CD14-positive monocyte (primary cell): ENCODE data around the gene ALOX5. TPM values are rescaled to one million over a fixed set of nuclear protein-coding genes. Genes with fewer than 3 reads are reported as not detected.

Source experiments
- DNase-seq, 3 donors: peaks; one replicate each; pipeline ENCODE4 v3.0.0-alpha.2; 2011 to 2022
- H2AFZ ChIP-seq: 2 replicates; pipeline ENCODE4 v1.6.0; 2012; ENCODE audit warnings: mild to moderate bottlenecking, low read depth, low read length, inconsistent platforms; ENCODE audit not compliant: insufficient read depth, poor library complexity, severe bottlenecking
- H3K27ac ChIP-seq, 2 donors: 1 replicate in 1 of 2; 2 replicates in 1 of 2; pipeline ENCODE4 v1.5.1; 2012 to 2013; ENCODE audit warnings: low read length in 2 of 2, control low read depth in 1 of 2, inconsistent platforms in 1 of 2, low read depth in 1 of 2, mild to moderate bottlenecking in 1 of 2
- H3K27me3 ChIP-seq, 2 donors: one replicate each; pipeline versions ENCODE4 v1.6.0 to v1.6.1; 2011 to 2013; ENCODE audit warnings: low read length in 2 of 2; ENCODE audit not compliant: control insufficient read depth in 2 of 2, insufficient read depth in 2 of 2
- H3K36me3 ChIP-seq, 2 donors: replicated peaks in 1 of 2; 1 replicate in 1 of 2; 2 replicates in 1 of 2; pipeline versions ENCODE4 v1.5.1 to v1.6.1; 2012 to 2013; ENCODE audit warnings: low read length in 2 of 2, control low read depth in 1 of 2, inconsistent platforms in 1 of 2, mild to moderate bottlenecking in 1 of 2; ENCODE audit not compliant: insufficient read depth in 2 of 2, control insufficient read depth in 1 of 2
- H3K4me1 ChIP-seq, 2 donors: 1 replicate in 1 of 2; 2 replicates in 1 of 2; pipeline versions ENCODE4 v1.5.1 to v1.6.1; 2012 to 2013; ENCODE audit warnings: low read length in 2 of 2, control low read depth in 1 of 2, inconsistent platforms in 1 of 2, mild to moderate bottlenecking in 1 of 2, moderate library complexity in 1 of 2; ENCODE audit not compliant: insufficient read depth in 2 of 2, control insufficient read depth in 1 of 2
- H3K4me2 ChIP-seq: replicated peaks from 2 replicates; pipeline ENCODE3; 2012; ENCODE audit warnings: low read length, moderate library complexity, mild to moderate bottlenecking; ENCODE audit not compliant: poor library complexity, severe bottlenecking; ENCODE audit errors: extremely low read depth
- H3K4me3 ChIP-seq, 3 experiments: fragments of 200-600 bp in 1 of 3; sonication (generic) in 1 of 3; replicated peaks in 1 of 3; 1 replicate in 2 of 3; 2 replicates in 1 of 3; pipeline ENCODE4 v1.5.1; 2011 to 2013; ENCODE audit warnings: low read length in 3 of 3, mild to moderate bottlenecking in 3 of 3, control low read depth in 2 of 3, low read depth in 2 of 3, inconsistent platforms in 1 of 3, moderate library complexity in 1 of 3
- H3K79me2 ChIP-seq: 2 replicates; pipeline ENCODE4 v1.6.0; 2012; ENCODE audit warnings: mild to moderate bottlenecking, control low read depth, inconsistent platforms, low read length, moderate library complexity; ENCODE audit not compliant: insufficient read depth
- H3K9ac ChIP-seq: 2 replicates; pipeline ENCODE4 v1.6.0; 2017; ENCODE audit warnings: low read length, mild to moderate bottlenecking; ENCODE audit not compliant: insufficient read depth, poor library complexity, severe bottlenecking
- H3K9me3 ChIP-seq, 2 donors: replicated peaks in 1 of 2; 1 replicate in 1 of 2; 2 replicates in 1 of 2; pipeline versions ENCODE4 v1.5.1 to v1.6.1; 2012 to 2013; ENCODE audit warnings: low read length in 2 of 2, control low read depth in 1 of 2; ENCODE audit not compliant: control insufficient read depth in 1 of 2, insufficient read depth in 1 of 2
- H4K20me1 ChIP-seq: 2 replicates; pipeline ENCODE4 v1.6.0; 2012; ENCODE audit warnings: mild to moderate bottlenecking, low read length, control low read depth, moderate library complexity; ENCODE audit not compliant: insufficient read depth
- H3K27ac Mint-ChIP-seq, 7 donors: one replicate each; pipeline ENCODE4 v1.8.0; 2020; ENCODE audit warnings: mild to moderate bottlenecking in 7 of 7, mixed read lengths in 7 of 7, moderate library complexity in 6 of 7, inconsistent platforms in 2 of 7
- H3K27me3 Mint-ChIP-seq, 3 donors: one replicate each; pipeline ENCODE4 v1.8.0; 2021 to 2022; ENCODE audit warnings: low read depth in 3 of 3, mild to moderate bottlenecking in 3 of 3, mixed read lengths in 3 of 3, moderate library complexity in 3 of 3, inconsistent platforms in 1 of 3
- H3K36me3 Mint-ChIP-seq, 2 donors: one replicate each; pipeline ENCODE4 v1.8.0; 2020; ENCODE audit warnings: mixed read lengths in 2 of 2, inconsistent platforms in 1 of 2, mild to moderate bottlenecking in 1 of 2
- H3K4me1 Mint-ChIP-seq: one replicate; pipeline ENCODE4 v1.8.0; 2020; ENCODE audit warnings: mild to moderate bottlenecking, mixed read lengths
- H3K4me3 Mint-ChIP-seq, 2 donors: one replicate each; pipeline ENCODE4 v1.8.0; 2020; ENCODE audit warnings: mild to moderate bottlenecking in 2 of 2, mixed read lengths in 2 of 2, moderate library complexity in 1 of 2
- H3K9me3 Mint-ChIP-seq, 7 donors: one replicate each; pipeline ENCODE4 v1.8.0; 2020 to 2022; ENCODE audit warnings: mixed read lengths in 7 of 7, mild to moderate bottlenecking in 6 of 7, moderate library complexity in 6 of 7, inconsistent platforms in 2 of 7
- WGBS: methylation state at CpG from one replicate; pipeline ENCODE4 v1.1.5; 2013; ENCODE audit warnings: missing lambda C conversion rate; ENCODE audit not compliant: insufficient coverage; 5-methylcytosine and 5-hydroxymethylcytosine counted together
- intact Hi-C, 2 donors: fragments of 100-400 bp; cut with micrococcal nuclease; formaldehyde crosslinking; loops; one replicate each; pipeline versions ENCODE4 v1.15.0 to v1.15.1; 2023
- polyA plus RNA-seq, 3 donors: library from polyadenylated mRNA; depleted of rRNA in 1 of 3; unstranded in 2 of 3; stranded (reverse) in 1 of 3; fragments of 300-500 nt in 2 of 3; fragments of >200 nt in 1 of 3; fragmentation: Illumina TruSeq in 2 of 3; gene quantifications; 1 replicate in 2 of 3; 2 replicates in 1 of 3; pipeline ENCODE4 v1.2.3, GENCODE V29; 2012 to 2021
- TF ChIP-seq, protein P1 (sequence below): fragments of 200-600 bp; IDR thresholded peaks from one replicate; pipeline ENCODE4 v1.8.0; 2022; ENCODE audit warnings: antibody characterized with exemption, mild to moderate bottlenecking

ALOX5 gene
- polyA plus RNA-seq, 3 donors = 223 to 918 (median 272) TPM

DNA sequence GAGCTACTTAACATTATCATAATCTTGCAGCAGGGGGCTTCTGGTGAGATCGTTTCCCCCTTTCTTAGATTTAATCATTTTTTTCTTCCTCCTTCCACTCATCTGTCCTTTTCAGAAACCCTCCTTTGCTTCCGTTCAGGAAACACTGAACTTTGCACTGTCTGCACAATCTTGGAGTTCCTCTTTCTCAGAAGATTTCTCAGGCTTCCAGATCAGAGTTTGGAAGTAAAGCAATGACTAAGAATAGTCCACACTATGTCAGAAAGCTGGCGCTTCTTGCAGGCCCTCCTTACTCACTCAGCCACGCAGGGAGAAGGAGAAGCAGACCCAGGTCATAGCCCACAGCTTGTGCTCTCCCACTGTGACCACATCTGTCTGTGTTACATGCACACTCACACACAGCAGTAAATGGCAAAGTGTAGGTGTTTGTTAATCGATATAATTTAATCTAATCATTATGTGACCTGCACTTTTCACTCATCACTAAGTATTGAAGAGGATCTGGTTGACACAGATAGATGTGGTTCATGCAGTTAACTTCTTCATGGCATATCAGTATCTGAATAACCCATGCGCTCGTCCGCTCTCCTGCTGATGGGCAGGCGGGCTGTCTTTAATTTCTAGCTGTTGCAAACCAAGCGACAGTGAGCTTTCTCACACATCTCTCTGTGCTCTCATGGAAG lies 30.2 kb downstream of the ALOX5 start:
- H3K4me3 Mint-ChIP-seq = peak overlapping the region in 1 of 2 donors; percentile 47
- H3K79me2 ChIP-seq = peaks cover 30% of the 10 kb centered on the region
- H3K4me1 ChIP-seq = peaks cover 53 to 58% of the 10 kb centered on the region in 2 donors
- H3K36me3 ChIP-seq = peaks cover 18 to 48% of the 10 kb centered on the region in 2 donors
- intact Hi-C loops = loop anchor here in 1 of 2 donors (2.0 kb wide), 1 partner anchor 23 kb away; no protein-coding TSS in a partner anchor
- TF ChIP-seq, protein P1, sequence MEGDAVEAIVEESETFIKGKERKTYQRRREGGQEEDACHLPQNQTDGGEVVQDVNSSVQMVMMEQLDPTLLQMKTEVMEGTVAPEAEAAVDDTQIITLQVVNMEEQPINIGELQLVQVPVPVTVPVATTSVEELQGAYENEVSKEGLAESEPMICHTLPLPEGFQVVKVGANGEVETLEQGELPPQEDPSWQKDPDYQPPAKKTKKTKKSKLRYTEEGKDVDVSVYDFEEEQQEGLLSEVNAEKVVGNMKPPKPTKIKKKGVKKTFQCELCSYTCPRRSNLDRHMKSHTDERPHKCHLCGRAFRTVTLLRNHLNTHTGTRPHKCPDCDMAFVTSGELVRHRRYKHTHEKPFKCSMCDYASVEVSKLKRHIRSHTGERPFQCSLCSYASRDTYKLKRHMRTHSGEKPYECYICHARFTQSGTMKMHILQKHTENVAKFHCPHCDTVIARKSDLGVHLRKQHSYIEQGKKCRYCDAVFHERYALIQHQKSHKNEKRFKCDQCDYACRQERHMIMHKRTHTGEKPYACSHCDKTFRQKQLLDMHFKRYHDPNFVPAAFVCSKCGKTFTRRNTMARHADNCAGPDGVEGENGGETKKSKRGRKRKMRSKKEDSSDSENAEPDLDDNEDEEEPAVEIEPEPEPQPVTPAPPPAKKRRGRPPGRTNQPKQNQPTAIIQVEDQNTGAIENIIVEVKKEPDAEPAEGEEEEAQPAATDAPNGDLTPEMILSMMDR = no peak
- H3K4me1 Mint-ChIP-seq = peaks cover 78% of the 10 kb centered on the region
- no peaks in the 10 kb centered on the region for H3K9me3 ChIP-seq
- 0% methylated on average over 1 of the region's 10 CpGs for WGBS
- H3K4me3 ChIP-seq = peak overlapping the region in 1 of 3 experiments; percentile 44
- H4K20me1 ChIP-seq = peaks cover 79% of the 10 kb centered on the region
- peaks cover 70 to 76% of the 10 kb centered on the region in 2 donors for H3K36me3 Mint-ChIP-seq
- DNase-seq = peak; percentile 84 to 93 (median 90)
- H3K9ac ChIP-seq = no peak overlapping the region
- H3K27me3 Mint-ChIP-seq = peaks cover 0 to 2% (median 0%) of the 10 kb centered on the region in 3 donors
- H2AFZ ChIP-seq = no peak overlapping the region
- H3K4me2 ChIP-seq = peak overlapping the region; percentile 54
- no peaks in the 10 kb centered on the region for H3K27me3 ChIP-seq
- peak overlapping the region; percentile 63 to 89 (median 87) for H3K27ac Mint-ChIP-seq
- peak overlapping the region; percentile 66 to 88 for H3K27ac ChIP-seq
- peaks cover 0 to 2% (median 0%) of the 10 kb centered on the region in 7 donors for H3K9me3 Mint-ChIP-seq

DNA sequence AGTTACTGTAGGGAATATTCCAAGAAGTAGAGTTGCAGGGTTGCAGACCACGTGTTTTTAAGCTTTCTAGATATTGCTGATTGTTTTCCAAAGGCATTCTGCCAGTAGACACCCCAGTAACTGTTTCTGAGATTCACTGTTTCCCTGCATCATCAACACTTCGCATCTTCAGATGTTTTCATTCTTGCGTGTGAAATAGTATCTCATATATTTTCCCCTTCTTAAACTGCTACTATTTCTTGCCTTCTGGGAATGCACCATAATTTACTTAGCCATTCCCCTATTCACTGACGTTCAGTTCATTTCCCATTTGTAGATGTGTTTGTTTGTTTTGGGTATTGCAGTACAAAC lies 30.7 kb downstream of the ALOX5 start:
- H3K27ac Mint-ChIP-seq = peak overlapping the region; percentile 63 to 89 (median 87)
- Histone ChIP-seq H3K27ac (peak overlapping the region; percentile 66 to 88), H2AFZ (no peak overlapping the region), H4K20me1 (peaks cover 79% of the 10 kb centered on the region), H3K36me3 (peaks cover 17 to 48% of the 10 kb centered on the region in 2 donors), H3K4me3 (peak overlapping the region in 1 of 3 experiments; percentile 44), H3K4me2 (peak overlapping the region; percentile 54), H3K4me1 (peaks cover 49 to 52% of the 10 kb centered on the region in 2 donors), H3K79me2 (peaks cover 32% of the 10 kb centered on the region), H3K9ac (no peak overlapping the region), H3K9me3 (no peaks in the 10 kb centered on the region), H3K27me3 (no peaks in the 10 kb centered on the region)
- H3K4me3 Mint-ChIP-seq = peak overlapping the region in 1 of 2 donors; percentile 47
- DNase-seq = no peak
- H3K27me3 Mint-ChIP-seq = peaks cover 0 to 2% (median 0%) of the 10 kb centered on the region in 3 donors
- TF ChIP-seq, protein P1 = no peak
- peaks cover 78% of the 10 kb centered on the region for H3K4me1 Mint-ChIP-seq
- WGBS = 0% methylated on average over 1 of the region's 4 CpGs
- intact Hi-C loops = loop anchor here (2.0 to 5.0 kb wide), 3 partner anchors 24 to 58 kb away; partner anchors contain the start of gene ALOX5 (in 1 of the 2)
- peaks cover 70 to 75% of the 10 kb centered on the region in 2 donors for H3K36me3 Mint-ChIP-seq
- peaks cover 0 to 2% (median 0%) of the 10 kb centered on the region in 7 donors for H3K9me3 Mint-ChIP-seq
